Duodenal mucosa (tissue), 2 donors: ENCODE data around the gene TFR2.

Source experiments
- H3K27ac ChIP-seq: one replicate; pipeline ENCODE4 v1.7.0; 2013; ENCODE audit warnings: low read depth, low read length
- H3K27me3 ChIP-seq, 2 donors: one replicate each; pipeline ENCODE4 v1.7.0; 2013; ENCODE audit warnings: low read length in 2 of 2, control low read depth in 1 of 2; ENCODE audit not compliant: insufficient read depth in 2 of 2, control insufficient read depth in 1 of 2
- H3K36me3 ChIP-seq, 2 donors: one replicate each; pipeline ENCODE4 v1.7.0; 2013; ENCODE audit warnings: low read length in 2 of 2, control low read depth in 1 of 2; ENCODE audit not compliant: insufficient read depth in 2 of 2, control insufficient read depth in 1 of 2
- H3K4me1 ChIP-seq, 2 donors: one replicate each; pipeline ENCODE4 v1.7.0; 2013; ENCODE audit warnings: low read length in 2 of 2, control low read depth in 1 of 2; ENCODE audit not compliant: insufficient read depth in 2 of 2, control insufficient read depth in 1 of 2
- H3K4me3 ChIP-seq, 2 donors: one replicate each; pipeline ENCODE4 v1.7.0; 2013; ENCODE audit warnings: low read length in 2 of 2, low read depth in 1 of 2
- H3K9ac ChIP-seq, 2 donors: one replicate each; pipeline ENCODE4 v1.7.0; 2013; ENCODE audit warnings: low read length in 2 of 2, low read depth in 1 of 2
- H3K9me3 ChIP-seq, 2 donors: one replicate each; pipeline ENCODE4 v1.7.0; 2013; ENCODE audit warnings: low read length in 2 of 2, control low read depth in 1 of 2; ENCODE audit not compliant: control insufficient read depth in 1 of 2

Gene TFR2

DNA sequence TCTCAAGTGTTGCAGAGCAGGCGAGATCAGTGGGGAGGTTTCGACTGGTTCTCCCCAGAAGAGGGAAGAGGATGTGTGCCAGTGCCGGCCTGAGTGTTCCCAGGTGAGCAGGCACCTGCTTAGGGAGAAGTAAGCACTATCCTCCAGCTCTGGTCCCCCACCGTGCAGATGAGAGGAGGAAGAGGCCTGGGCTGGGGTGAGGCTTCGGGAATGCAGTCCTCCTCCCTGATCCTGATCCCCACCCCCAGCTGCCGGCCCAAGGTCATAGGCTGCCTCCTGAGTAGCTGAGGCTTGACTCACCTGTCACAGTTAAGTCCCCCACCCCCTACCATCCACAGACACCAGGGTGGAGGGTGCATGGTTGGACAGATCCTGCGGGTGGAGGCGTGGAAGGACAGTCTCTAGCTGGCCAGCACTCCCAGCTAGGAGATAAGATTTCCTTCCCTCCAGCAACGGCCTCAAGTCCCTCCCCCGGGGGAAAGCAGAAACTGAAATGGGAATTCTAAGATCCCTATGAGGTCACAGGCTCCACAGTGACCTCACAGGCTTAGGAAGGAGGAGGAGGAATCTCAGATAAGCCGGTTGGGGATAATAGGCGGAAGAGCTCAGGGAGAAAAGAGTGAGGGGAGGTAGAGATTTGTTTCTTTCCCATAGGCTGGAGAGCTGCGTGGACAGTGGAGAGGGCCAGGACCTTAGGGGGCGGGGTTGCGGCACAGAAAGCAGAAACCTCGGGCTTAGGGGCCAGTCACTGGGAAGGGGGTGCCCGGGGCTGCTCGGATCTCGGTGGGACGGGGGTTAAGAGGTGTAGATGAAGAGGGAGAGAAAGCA lies 56.5 kb downstream of the TFR2 start:
- H3K4me3 ChIP-seq: peak overlapping the region; percentile 89 to 94
- H3K9me3 ChIP-seq: no peaks in the 10 kb centered on the region
- H3K36me3 ChIP-seq: peaks cover 21 to 27% of the 10 kb centered on the region in 2 donors
- H3K4me1 ChIP-seq: peaks cover 27 to 29% of the 10 kb centered on the region in 2 donors
- peak overlapping the region; percentile 69 to 91 for H3K9ac ChIP-seq
- no peaks in the 10 kb centered on the region for H3K27me3 ChIP-seq
- H3K27ac ChIP-seq: peak overlapping the region; percentile 99

DNA sequence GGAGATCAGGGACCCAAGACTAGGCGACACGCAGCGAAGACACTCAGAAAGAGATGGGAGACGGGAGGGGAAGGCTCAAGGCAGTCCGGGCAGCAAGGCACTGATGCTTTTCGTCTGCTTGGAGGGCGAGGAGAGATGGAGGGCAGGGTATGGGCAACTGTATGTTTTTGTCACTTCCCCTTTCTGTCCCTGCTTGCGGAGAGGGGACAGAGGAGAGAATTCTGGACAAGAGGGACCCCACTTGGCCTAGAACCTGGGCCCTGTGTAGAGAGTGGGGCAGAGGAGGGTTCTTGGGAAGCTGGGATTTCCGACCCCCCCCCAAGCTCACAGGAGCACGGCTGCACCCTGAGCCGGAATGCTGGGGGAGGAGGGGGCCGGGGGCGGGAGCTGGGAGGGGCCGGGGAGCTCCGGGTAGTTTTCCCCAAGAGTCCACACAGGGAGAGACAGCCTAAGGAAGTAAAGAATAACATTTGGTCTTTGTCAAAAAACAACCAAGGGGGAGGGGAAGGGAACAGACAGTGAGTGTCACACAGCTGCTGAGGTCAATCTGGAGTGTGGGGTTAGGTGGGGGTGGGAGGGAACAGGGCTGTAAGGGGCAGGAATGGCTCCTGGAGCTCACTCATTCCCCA lies 57.2 kb downstream of the TFR2 start:
- H3K27ac ChIP-seq: peak overlapping the region; percentile 13
- peak overlapping the region; percentile 89 to 94 for H3K4me3 ChIP-seq
- H3K4me1 ChIP-seq: peaks cover 27 to 29% of the 10 kb centered on the region in 2 donors
- no peaks in the 10 kb centered on the region for H3K27me3 ChIP-seq
- H3K36me3 ChIP-seq: peaks cover 25 to 31% of the 10 kb centered on the region in 2 donors
- peak overlapping the region; percentile 70 to 91 for H3K9ac ChIP-seq
- no peaks in the 10 kb centered on the region for H3K9me3 ChIP-seq

DNA sequence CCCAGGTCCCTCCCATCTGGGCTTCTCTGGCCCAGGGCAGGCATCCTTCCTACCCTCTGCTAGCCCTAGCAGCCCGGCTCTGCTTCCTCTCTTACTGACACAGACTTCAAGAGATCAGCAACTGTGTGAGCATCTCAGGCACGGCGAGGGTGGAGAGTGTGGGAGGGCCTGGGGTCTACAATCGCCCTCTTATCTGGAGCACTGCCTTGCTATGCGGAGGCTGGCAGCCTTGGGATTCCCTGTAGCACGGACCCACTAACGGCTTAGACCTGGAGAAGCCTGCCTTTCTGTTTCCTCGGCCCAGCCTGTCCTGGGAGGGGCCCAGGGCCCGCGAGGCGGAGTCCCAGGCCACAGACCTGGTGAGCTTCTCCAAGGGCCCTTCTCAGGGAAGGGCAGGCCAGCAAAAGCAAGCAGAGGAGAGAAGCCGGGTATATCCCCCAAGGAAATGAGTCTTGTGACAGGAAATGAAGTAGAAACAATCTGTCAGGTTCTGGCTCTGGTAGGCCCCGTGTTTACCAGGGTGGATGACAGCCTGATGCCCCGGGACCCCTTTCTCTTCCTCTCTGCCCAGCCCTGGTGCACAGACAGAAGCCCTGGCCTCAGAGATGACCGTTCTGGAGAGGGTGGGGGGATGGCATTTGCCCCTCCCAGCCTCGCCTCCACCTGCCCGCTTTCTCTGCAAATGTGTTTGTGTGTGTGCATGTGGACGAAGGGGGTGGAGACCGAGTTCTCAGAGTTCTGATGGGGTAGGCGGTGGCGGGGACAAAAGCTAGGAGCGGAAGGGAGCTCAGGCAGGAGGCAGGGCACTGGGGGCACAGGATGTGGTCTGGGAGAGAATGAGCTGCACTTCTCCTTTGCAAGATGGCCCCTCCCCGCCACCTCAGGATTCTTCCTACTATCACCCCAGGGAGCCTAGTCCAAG lies 58.0 kb downstream of the TFR2 start:
- H3K9me3 ChIP-seq: no peaks in the 10 kb centered on the region
- peaks cover 30 to 39% of the 10 kb centered on the region in 2 donors for H3K36me3 ChIP-seq
- H3K4me1 ChIP-seq: peaks cover 27 to 29% of the 10 kb centered on the region in 2 donors
- H3K27ac ChIP-seq: peak overlapping the region; percentile 42
- peak overlapping the region; percentile 59 to 70 for H3K9ac ChIP-seq
- no peaks in the 10 kb centered on the region for H3K27me3 ChIP-seq
- peak overlapping the region; percentile 66 to 94 for H3K4me3 ChIP-seq

DNA sequence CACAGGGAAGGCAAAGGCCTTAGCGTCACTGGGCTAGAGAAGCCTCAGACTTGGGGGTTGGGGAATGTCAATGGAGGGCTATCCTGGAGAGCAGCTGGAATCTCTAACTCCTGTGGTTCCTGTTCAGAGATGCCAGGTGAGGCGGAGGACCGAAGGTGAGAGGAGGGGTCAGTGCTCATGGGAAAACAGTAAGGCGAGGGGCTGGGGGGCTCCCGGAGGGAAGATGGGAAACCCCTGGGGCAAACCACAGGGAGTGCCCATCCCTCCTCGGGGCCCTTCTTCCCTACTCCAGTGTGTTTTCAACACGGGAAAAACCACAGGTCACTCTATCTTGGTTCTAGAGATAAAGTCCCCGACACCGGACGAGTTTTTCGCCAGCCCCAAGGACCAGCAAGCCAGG lies 58.7 kb downstream of the TFR2 start:
- Histone ChIP-seq H3K9me3 (no peaks in the 10 kb centered on the region), H3K4me3 (peak overlapping the region; percentile 66 to 94), H3K9ac (peak overlapping the region; percentile 59 to 70), H3K4me1 (peaks cover 27 to 29% of the 10 kb centered on the region in 2 donors), H3K27ac (no peak overlapping the region), H3K27me3 (no peaks in the 10 kb centered on the region), H3K36me3 (peaks cover 38 to 47% of the 10 kb centered on the region in 2 donors)

- H3K4me1 ChIP-seq: peaks cover 27 to 29% of the 10 kb centered on the region in 2 donors
- H3K4me3 ChIP-seq: no peak overlapping the region
- no peak overlapping the region for H3K27ac ChIP-seq
- H3K9me3 ChIP-seq: no peaks in the 10 kb centered on the region
- peaks cover 41 to 52% of the 10 kb centered on the region in 2 donors for H3K36me3 ChIP-seq
- no peak overlapping the region for H3K9ac ChIP-seq
- no peaks in the 10 kb centered on the region for H3K27me3 ChIP-seq
These were observed 59.2 kb downstream of the TFR2 start for GRCh38 chr7:100582041-100582579.

- peaks cover 50 to 65% of the 10 kb centered on the region in 2 donors for H3K36me3 ChIP-seq
- H3K9ac ChIP-seq: peak overlapping the region in 1 of 2 donors; percentile 22
- no peak overlapping the region for H3K4me3 ChIP-seq
- no peak overlapping the region for H3K27ac ChIP-seq
- peaks cover 27 to 29% of the 10 kb centered on the region in 2 donors for H3K4me1 ChIP-seq
- no peaks in the 10 kb centered on the region for H3K27me3 ChIP-seq
- H3K9me3 ChIP-seq: no peaks in the 10 kb centered on the region
These were observed 60.7 kb downstream of the TFR2 start for GRCh38 chr7:100580466-100581283.

GRCh38 chr7:100578246-100579183 lies 62.8 kb downstream of the TFR2 start:
- Histone ChIP-seq H3K9ac (no peak overlapping the region), H3K4me1 (peaks cover 12 to 13% of the 10 kb centered on the region in 2 donors), H3K4me3 (no peak overlapping the region), H3K27me3 (no peaks in the 10 kb centered on the region), H3K27ac (no peak overlapping the region), H3K9me3 (no peaks in the 10 kb centered on the region), H3K36me3 (peaks cover 50 to 74% of the 10 kb centered on the region in 2 donors)

- H3K9ac ChIP-seq: no peak overlapping the region
- H3K27me3 ChIP-seq: no peaks in the 10 kb centered on the region
- H3K27ac ChIP-seq: no peak overlapping the region
- no peaks in the 10 kb centered on the region for H3K9me3 ChIP-seq
- no peak overlapping the region for H3K4me3 ChIP-seq
- H3K36me3 ChIP-seq: peaks cover 50 to 73% of the 10 kb centered on the region in 2 donors
- peaks cover 2 to 3% of the 10 kb centered on the region in 2 donors for H3K4me1 ChIP-seq
These were observed 63.8 kb downstream of the TFR2 start for GRCh38 chr7:100577507-100577906.
